Inflammatory macrophage (primary cell): ENCODE data around the gene CD28.
"Not testable (repeated sequence)": the region's sequence is repeated elsewhere in the genome, so short reads cannot be mapped to it uniquely, and the experiment has no call there.

Experiments used
- DNase-seq, 2 donors: peaks; one replicate each; pipeline ENCODE4 v3.0.0-alpha.2; 2020 to 2022

The CD28 gene

GRCh38 chr2:203750346-203751068 is 44.1 kb downstream of the CD28 start:
- no peak for DNase-seq

- DNase-seq: peak; percentile 81 to 84
Measured at GRCh38 chr2:203751685-203752271, 45.3 kb downstream of the CD28 start.

- no peak for DNase-seq
Measured at GRCh38 chr2:203756161-203756560, 49.7 kb downstream of the CD28 start.

- DNase-seq: peak in 1 of 2 donors; percentile 63
Measured at GRCh38 chr2:203758841-203759689, 52.6 kb downstream of the CD28 start.

GRCh38 chr2:203759690-203760365 is 53.4 kb downstream of the CD28 start:
- no peak for DNase-seq

GRCh38 chr2:203761121-203761520 is 54.7 kb downstream of the CD28 start:
- DNase-seq: peak; percentile 58 to 59

GRCh38 chr2:203763241-203763937 is 57.0 kb downstream of the CD28 start:
- DNase-seq: no peak

GRCh38 chr2:203763938-203764664 is 57.7 kb downstream of the CD28 start:
- no peak for DNase-seq

- DNase-seq: no peak
Measured at GRCh38 chr2:203772456-203773165, 66.2 kb downstream of the CD28 start.

- no peak for DNase-seq
Measured at GRCh38 chr2:203774760-203775159, 68.3 kb downstream of the CD28 start.

- DNase-seq: no peak
Measured at GRCh38 chr2:203775684-203776083, 69.2 kb downstream of the CD28 start.

- DNase-seq: no peak
Measured at GRCh38 chr2:203777030-203777429, 70.6 kb downstream of the CD28 start.

GRCh38 chr2:203779477-203780073 is 73.1 kb downstream of the CD28 start:
- DNase-seq: not testable (repeated sequence)

- DNase-seq: no peak
Measured at GRCh38 chr2:203780231-203780630, 73.8 kb downstream of the CD28 start.

- DNase-seq: peak; percentile 45 to 61
Measured at GRCh38 chr2:203781151-203781550, 74.7 kb downstream of the CD28 start.

- peak; percentile 90 to 92 for DNase-seq
Measured at GRCh38 chr2:203782262-203782976, 76.0 kb downstream of the CD28 start.

GRCh38 chr2:203783496-203784203 is 77.2 kb downstream of the CD28 start:
- no peak for DNase-seq

GRCh38 chr2:203784710-203785270 is 78.4 kb downstream of the CD28 start:
- not testable (repeated sequence) for DNase-seq
